ENCODE data around the gene HSPA9.

GRCh38 chr5:138554143-138554542 is 21.1 kb downstream of the HSPA9 start:
- TF ChIP-seq, protein P1, sequence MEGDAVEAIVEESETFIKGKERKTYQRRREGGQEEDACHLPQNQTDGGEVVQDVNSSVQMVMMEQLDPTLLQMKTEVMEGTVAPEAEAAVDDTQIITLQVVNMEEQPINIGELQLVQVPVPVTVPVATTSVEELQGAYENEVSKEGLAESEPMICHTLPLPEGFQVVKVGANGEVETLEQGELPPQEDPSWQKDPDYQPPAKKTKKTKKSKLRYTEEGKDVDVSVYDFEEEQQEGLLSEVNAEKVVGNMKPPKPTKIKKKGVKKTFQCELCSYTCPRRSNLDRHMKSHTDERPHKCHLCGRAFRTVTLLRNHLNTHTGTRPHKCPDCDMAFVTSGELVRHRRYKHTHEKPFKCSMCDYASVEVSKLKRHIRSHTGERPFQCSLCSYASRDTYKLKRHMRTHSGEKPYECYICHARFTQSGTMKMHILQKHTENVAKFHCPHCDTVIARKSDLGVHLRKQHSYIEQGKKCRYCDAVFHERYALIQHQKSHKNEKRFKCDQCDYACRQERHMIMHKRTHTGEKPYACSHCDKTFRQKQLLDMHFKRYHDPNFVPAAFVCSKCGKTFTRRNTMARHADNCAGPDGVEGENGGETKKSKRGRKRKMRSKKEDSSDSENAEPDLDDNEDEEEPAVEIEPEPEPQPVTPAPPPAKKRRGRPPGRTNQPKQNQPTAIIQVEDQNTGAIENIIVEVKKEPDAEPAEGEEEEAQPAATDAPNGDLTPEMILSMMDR (optimal IDR thresholded peaks at IDR 0.05 in 1 of 3, IDR thresholded peaks at IDR 0.05 in 1 of 3, conservative IDR thresholded peaks at IDR 0.05 in 1 of 3; ENCODE audit: extremely low read depth in 1 of 3, insufficient read depth in 2 of 3, low read length in 3 of 3) = no peak
- TF ChIP-seq EZH2 (IDR thresholded peaks at IDR 0.05; ENCODE audit: low read length) = no peak
